Tibial nerve (tissue), 4 donors: Measurements from ENCODE around the gene SMOC1.

Source experiments
- CTCF ChIP-seq, 5 experiments: fragments of 200-600 bp in 3 of 5; fragments of 450-650 bp in 2 of 5; sonication (generic) in 3 of 5; IDR thresholded peaks; one replicate each; pipeline ENCODE4 v1.5.1; 2016 to 2019; ENCODE audit warnings: antibody characterized with exemption in 5 of 5, mild to moderate bottlenecking in 3 of 5, moderate library complexity in 2 of 5
- EP300 ChIP-seq, 2 donors: sonication (generic); formaldehyde crosslinking; IDR thresholded peaks; one replicate each; pipeline ENCODE4 v1.6.1; 2017; ENCODE audit warnings: antibody characterized with exemption in 2 of 2, mild to moderate bottlenecking in 1 of 2
- POLR2A ChIP-seq, 2 donors: fragments of 450-650 bp; IDR thresholded peaks; one replicate each; pipeline ENCODE4 v1.6.1; 2017; ENCODE audit warnings: antibody characterized with exemption in 2 of 2, mild to moderate bottlenecking in 2 of 2, moderate library complexity in 2 of 2

DNA sequence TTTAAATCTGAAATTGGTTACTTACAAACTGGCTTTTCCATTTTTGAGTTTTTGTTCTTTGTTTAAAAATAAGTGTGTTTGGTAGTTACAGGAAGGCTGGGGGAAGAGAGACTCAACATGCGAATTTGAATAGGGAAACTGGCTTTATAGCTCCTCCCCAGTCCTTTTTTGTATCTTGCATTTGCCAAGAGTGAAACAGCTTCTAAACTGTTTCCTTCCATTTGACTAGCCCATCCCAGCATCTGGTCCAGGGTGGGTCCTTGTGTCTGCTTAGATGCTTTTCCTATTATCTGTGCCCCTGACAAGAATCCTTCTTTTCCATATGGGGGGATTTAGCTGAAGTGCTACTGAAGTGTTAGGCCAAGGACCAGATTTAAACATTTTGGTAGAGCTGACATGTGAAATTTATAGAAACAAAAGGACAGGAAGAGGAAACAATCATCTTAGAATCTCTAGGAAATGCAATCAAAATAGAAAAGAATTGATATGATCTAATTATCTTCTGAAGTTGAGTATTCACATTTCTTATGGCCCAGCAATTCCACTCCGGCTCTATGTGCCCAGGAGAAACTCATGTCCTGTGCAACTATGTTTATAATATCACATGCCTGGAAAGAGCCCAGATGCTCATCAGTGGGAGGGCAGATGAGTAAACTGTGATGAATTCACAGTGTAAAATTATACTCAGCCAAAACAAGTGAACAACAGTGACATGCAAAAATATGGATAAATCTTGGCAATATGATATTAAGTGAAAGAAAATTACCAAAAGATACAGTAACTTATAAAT is 7.4 kb downstream of the SMOC1 start:
- TF ChIP-seq POLR2A (IDR thresholded peaks at IDR 0.05) (no peak), CTCF (IDR thresholded peaks at IDR 0.05) (no peak), EP300 (IDR thresholded peaks at IDR 0.05) (no peak)
